HepG2 (cell line): ENCODE measurements around the gene CCDC97. TPM values are rescaled to one million over a fixed set of nuclear protein-coding genes. Genes with fewer than 3 reads are reported as not detected.

Source experiments
- ATAC-seq: fragments of 200-7000 bp; cut with Tn5 transposase; 3 replicates; pipeline ENCODE4 v1.9.1; 2020; ENCODE audit warnings: mild to moderate bottlenecking, moderate library complexity
- BruUV-seq: library from RNA; stranded (reverse); fragments of 400-500 nt; replicated peaks from 2 replicates; lab custom pipeline; 2021; lab: Mats Ljungman, UMichigan
- CTCF ChIA-PET: fragments of 300-600 bp; formaldehyde crosslinking; extraction: SDS; loops from one replicate; lab custom pipeline; 2021; ENCODE audit warnings: low total read pairs, inconsistent platforms, low intra/inter-chr PET ratio; lab: Yijun Ruan, JAX
- POLR2A ChIA-PET: fragments of 350-600 bp; sonication (Branson Sonifier 250); formaldehyde crosslinking; loops from one replicate; lab custom pipeline; 2020; ENCODE audit warnings: antibody characterized with exemption, inconsistent platforms; lab: Yijun Ruan, JAX
- DNase-seq: peaks from one replicate; pipeline ENCODE4 v3.0.0-alpha.2; 2015; ENCODE audit warnings: low spot score
- FAIRE-seq: peaks from 3 replicates; lab custom pipeline; 2011; peaks lifted over from hg19 to GRCh38; lab: Jason Lieb, UNC
- H2AFZ ChIP-seq: one replicate; pipeline ENCODE4 v1.6.1; 2011; ENCODE audit warnings: low read length, inconsistent platforms
- H3K27ac ChIP-seq: fragments of 300-600 bp; 3 replicates; pipeline ENCODE4 v1.8.0; 2011; ENCODE audit warnings: mixed run types, mild to moderate bottlenecking, mixed read lengths, low read length, inconsistent platforms; ENCODE audit not compliant: insufficient read depth; ENCODE audit errors: extremely low read length
- H3K27me3 ChIP-seq, 2 experiments: fragments of 200-600 bp in 1 of 2; 2 replicates in 1 of 2; 3 replicates in 1 of 2; pipeline versions ENCODE4 v1.6.0 to v1.8.0; 2011; ENCODE audit warnings: low read length in 2 of 2, mild to moderate bottlenecking in 2 of 2, moderate library complexity in 2 of 2, inconsistent platforms in 1 of 2; ENCODE audit not compliant: insufficient read depth in 2 of 2, control insufficient read depth in 1 of 2
- H3K36me3 ChIP-seq, 2 experiments: fragments of 200-600 bp in 1 of 2; replicated peaks in 1 of 2; 2 replicates in 1 of 2; 3 replicates in 1 of 2; pipeline versions ENCODE4 v1.5.1 to v1.8.0; 2011; ENCODE audit warnings: low read length in 2 of 2, inconsistent platforms in 1 of 2; ENCODE audit not compliant: insufficient read depth in 2 of 2, control insufficient read depth in 1 of 2
- H3K4me1 ChIP-seq: 2 replicates; pipeline ENCODE4 v1.5.1; 2012; ENCODE audit warnings: low read length, inconsistent platforms; ENCODE audit not compliant: insufficient read depth
- H3K4me2 ChIP-seq: 2 replicates; pipeline ENCODE4 v1.6.0; 2011; ENCODE audit warnings: low read depth, low read length, inconsistent platforms
- H3K4me3 ChIP-seq, 3 experiments: fragments of 200-600 bp in 1 of 3; sonication (generic), shearing (Covaris generic) in 1 of 3; replicated peaks in 1 of 3; 2 replicates each; pipeline ENCODE4 v1.5.1; 2011 to 2016; ENCODE audit warnings: low read length in 3 of 3, inconsistent platforms in 2 of 3, low read depth in 2 of 3, mild to moderate bottlenecking in 2 of 3, control low read depth in 1 of 3, mixed read lengths in 1 of 3; ENCODE audit not compliant: insufficient read depth in 1 of 3
- H3K79me2 ChIP-seq: one replicate; pipeline ENCODE4 v1.6.1; 2011; ENCODE audit warnings: low read length, inconsistent platforms; ENCODE audit not compliant: insufficient read depth
- H3K9ac ChIP-seq: 2 replicates; pipeline ENCODE4 v1.6.0; 2011; ENCODE audit warnings: mild to moderate bottlenecking, low read depth, low read length, inconsistent platforms; ENCODE audit not compliant: insufficient read depth
- H3K9me3 ChIP-seq: 2 replicates; pipeline ENCODE4 v1.5.1; 2012; ENCODE audit warnings: mild to moderate bottlenecking, low read length
- H4K20me1 ChIP-seq: 2 replicates; pipeline ENCODE4 v1.6.0; 2011; ENCODE audit warnings: inconsistent platforms, mild to moderate bottlenecking, low read length, moderate library complexity; ENCODE audit not compliant: insufficient read depth
- KDM2A ChIP-seq: sonication (generic); formaldehyde crosslinking; IDR thresholded peaks from 2 replicates; pipeline ENCODE4 v1.4.0; 2020; ENCODE audit warnings: low read depth, missing genetic modification reagents, borderline replicate concordance
- KLF11 ChIP-seq: IDR thresholded peaks from 2 replicates; pipeline ENCODE4 v1.6.1; 2016; ENCODE audit warnings: missing compliant biosample characterization
- NFRKB ChIP-seq: fragments of 450-650 bp; IDR thresholded peaks from 2 replicates; pipeline ENCODE4 v1.6.1; 2017
- TRIM24 ChIP-seq: sonication (generic); formaldehyde crosslinking; IDR thresholded peaks from 2 replicates; pipeline ENCODE4 v1.8.0; 2022; ENCODE audit warnings: mild to moderate bottlenecking, missing genetic modification reagents
- WGBS: methylation state at CpG from one replicate; pipeline ENCODE4 v1.1.6; 2017; ENCODE audit warnings: low lambda C conversion rate; 5-methylcytosine and 5-hydroxymethylcytosine counted together
- in situ Hi-C: cut with HindIII; loops from 2 replicates; pipeline ENCODE4 v1.10.0; 2017; ENCODE audit warnings: low pct_unique_long_range_greater_than_20kb; ENCODE audit not compliant: extremely low pct_ligation_motif_present
- intact Hi-C: fragments of 100-400 bp; cut with micrococcal nuclease; formaldehyde crosslinking; loops from one replicate; pipeline ENCODE4 v1.10.0; 2022; ENCODE audit not compliant: unreplicated experiment
- polyA plus RNA-seq, 8 experiments: library from polyadenylated mRNA; depleted of rRNA in 3 of 8; stranded (reverse) in 7 of 8; unstranded in 1 of 8; fragments of >200 nt; fragmentation: Illumina TruSeq in 4 of 8; extraction: Trizol in 4 of 8; gene quantifications; 2 replicates each; pipeline versions ENCODE4 v1.2.1 to v1.2.3, GENCODE V29; 2011 to 2016; ENCODE audit warnings: low read depth in 4 of 8, missing spikeins in 1 of 8, mixed read lengths in 1 of 8; ENCODE audit not compliant: insufficient read depth in 1 of 8
- total RNA-seq, 5 experiments: library from RNA; depleted of rRNA; stranded (reverse); fragments of >200 nt; fragmentation: Illumina TruSeq; extraction: Trizol; gene quantifications; 2 replicates each; pipeline ENCODE4 v1.2.3, GENCODE V29; 2016; ENCODE audit warnings: low read depth in 1 of 5
- TF ChIP-seq, protein P1 (sequence below), 2 experiments: sonication (generic) in 1 of 2; formaldehyde crosslinking in 1 of 2; IDR thresholded peaks; 2 replicates each; pipeline versions ENCODE4 v1.5.1 to v1.6.1; 2011 to 2020; ENCODE audit warnings: borderline replicate concordance in 1 of 2, low read depth in 1 of 2, low read length in 1 of 2, mild to moderate bottlenecking in 1 of 2, missing genetic modification reagents in 1 of 2, moderate library complexity in 1 of 2
- TF ChIP-seq, protein P2 (sequence below): sonication (generic); formaldehyde crosslinking; IDR thresholded peaks from 2 replicates; pipeline ENCODE4 v1.4.0; 2020; ENCODE audit warnings: missing genetic modification reagents, mild to moderate bottlenecking, borderline replicate concordance
- TF ChIP-seq, protein P3 (sequence below): IDR thresholded peaks from 2 replicates; pipeline ENCODE4 v1.6.1; 2016; ENCODE audit warnings: mild to moderate bottlenecking, missing biosample characterization, missing genetic modification reagents
- TF ChIP-seq, protein P4 (sequence below): sonication (generic); formaldehyde crosslinking; IDR thresholded peaks from 2 replicates; pipeline ENCODE4 v1.5.1; 2020; ENCODE audit warnings: mild to moderate bottlenecking, missing genetic modification reagents, borderline replicate concordance
- TF ChIP-seq, protein P5 (sequence below): sonication (generic); formaldehyde crosslinking; IDR thresholded peaks from 2 replicates; pipeline ENCODE4 v1.4.0; 2020; ENCODE audit warnings: mild to moderate bottlenecking, missing genetic modification reagents

CCDC97 gene
- total and polyA plus RNA-seq, 2 of the 13 experiments (the other 11 are each of a cell fraction or from before 2014, with no cell fraction given): 6.2 to 7.3 TPM

DNA sequence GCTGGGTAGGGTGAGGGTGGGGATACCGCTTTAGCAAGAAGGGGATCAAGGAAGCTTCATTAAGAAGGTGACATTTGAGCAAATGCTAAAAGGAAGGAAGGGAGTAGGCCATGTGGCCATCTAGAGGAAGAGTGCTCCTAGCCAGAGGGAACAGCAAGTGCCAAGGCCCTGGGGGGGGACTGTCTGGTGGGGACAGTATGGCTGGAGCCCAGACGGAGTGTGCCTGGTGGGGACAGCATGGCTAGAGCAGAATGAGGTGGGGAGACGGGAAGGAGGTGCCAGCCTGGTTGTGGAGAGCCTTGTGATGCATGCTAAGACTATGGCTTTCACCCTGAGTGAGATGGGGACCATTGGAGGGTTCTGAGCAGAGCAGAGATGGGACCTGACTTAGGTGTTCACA is 45.8 kb downstream of the CCDC97 start (continued):
- TF ChIP-seq, protein P1, sequence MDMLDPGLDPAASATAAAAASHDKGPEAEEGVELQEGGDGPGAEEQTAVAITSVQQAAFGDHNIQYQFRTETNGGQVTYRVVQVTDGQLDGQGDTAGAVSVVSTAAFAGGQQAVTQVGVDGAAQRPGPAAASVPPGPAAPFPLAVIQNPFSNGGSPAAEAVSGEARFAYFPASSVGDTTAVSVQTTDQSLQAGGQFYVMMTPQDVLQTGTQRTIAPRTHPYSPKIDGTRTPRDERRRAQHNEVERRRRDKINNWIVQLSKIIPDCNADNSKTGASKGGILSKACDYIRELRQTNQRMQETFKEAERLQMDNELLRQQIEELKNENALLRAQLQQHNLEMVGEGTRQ (IDR thresholded peaks at IDR 0.05; ENCODE audit: low read depth, low read length): no peak
- TF ChIP-seq, protein P1 (CRISPR knock-in tag; IDR thresholded peaks at IDR 0.05; ENCODE audit: borderline replicate concordance): no peak

DNA sequence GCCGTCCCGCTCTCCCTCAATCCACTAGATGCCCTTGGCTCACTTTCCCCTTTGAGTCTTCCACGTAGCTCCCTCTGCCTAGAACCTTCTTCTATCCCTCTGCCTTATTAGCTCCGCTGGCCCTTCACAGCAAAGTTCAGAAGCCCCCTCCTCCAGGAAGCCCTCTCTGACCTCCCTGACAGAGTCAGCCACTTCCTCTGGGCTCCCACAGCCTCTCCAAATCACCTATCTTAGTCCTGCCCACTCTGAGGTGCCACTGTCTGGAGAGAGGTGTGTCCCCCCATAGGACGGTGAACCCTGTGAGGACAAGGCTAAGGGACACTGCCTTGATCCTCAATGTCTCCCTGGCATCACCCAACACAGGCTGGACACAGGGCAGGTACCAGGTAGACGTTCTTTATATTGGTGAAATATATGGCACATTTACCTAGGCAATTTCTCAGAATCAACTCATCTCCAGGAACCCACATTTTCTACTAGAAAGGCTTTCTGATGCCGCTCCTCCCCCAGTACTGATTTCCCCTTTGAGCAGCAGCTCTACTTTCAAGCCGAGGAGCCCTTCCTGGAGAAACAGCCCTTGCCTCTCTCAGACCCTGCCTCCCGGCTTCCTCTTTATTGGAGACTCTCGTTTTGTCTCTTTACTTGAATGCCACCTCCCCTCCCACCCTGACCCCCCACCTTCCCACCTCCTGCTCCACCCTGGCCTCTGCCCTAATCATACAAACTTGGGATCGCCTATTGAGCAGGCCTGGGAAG is 47.2 kb downstream of the CCDC97 start:
- no peaks in the 10 kb centered on the region; a peak in 2 of 5 replicates for H3K27me3 ChIP-seq
- CTCF ChIA-PET: no interaction called here
- H3K9ac ChIP-seq: no peak overlapping the region
- no peak for DNase-seq
- in situ Hi-C loops: no loop called here
- intact Hi-C loops: no loop called here
- no peaks in the 10 kb centered on the region for H4K20me1 ChIP-seq
- H3K4me3 ChIP-seq: no peak overlapping the region
- 95% methylated on average over 10 of the region's 11 CpGs for WGBS
- FAIRE-seq: no peak
- no peak overlapping the region for H2AFZ ChIP-seq
- H3K36me3 ChIP-seq: no peaks in the 10 kb centered on the region
- H3K79me2 ChIP-seq: peaks cover 10% of the 10 kb centered on the region
- no peak for ATAC-seq
- BruUV-seq: no TSS peak
- H3K9me3 ChIP-seq: no peaks in the 10 kb centered on the region
- H3K4me2 ChIP-seq: no peak overlapping the region
- POLR2A ChIA-PET: no interaction called here
- no peak overlapping the region for H3K27ac ChIP-seq
- peaks cover 9% of the 10 kb centered on the region for H3K4me1 ChIP-seq
- TF ChIP-seq, protein P2, sequence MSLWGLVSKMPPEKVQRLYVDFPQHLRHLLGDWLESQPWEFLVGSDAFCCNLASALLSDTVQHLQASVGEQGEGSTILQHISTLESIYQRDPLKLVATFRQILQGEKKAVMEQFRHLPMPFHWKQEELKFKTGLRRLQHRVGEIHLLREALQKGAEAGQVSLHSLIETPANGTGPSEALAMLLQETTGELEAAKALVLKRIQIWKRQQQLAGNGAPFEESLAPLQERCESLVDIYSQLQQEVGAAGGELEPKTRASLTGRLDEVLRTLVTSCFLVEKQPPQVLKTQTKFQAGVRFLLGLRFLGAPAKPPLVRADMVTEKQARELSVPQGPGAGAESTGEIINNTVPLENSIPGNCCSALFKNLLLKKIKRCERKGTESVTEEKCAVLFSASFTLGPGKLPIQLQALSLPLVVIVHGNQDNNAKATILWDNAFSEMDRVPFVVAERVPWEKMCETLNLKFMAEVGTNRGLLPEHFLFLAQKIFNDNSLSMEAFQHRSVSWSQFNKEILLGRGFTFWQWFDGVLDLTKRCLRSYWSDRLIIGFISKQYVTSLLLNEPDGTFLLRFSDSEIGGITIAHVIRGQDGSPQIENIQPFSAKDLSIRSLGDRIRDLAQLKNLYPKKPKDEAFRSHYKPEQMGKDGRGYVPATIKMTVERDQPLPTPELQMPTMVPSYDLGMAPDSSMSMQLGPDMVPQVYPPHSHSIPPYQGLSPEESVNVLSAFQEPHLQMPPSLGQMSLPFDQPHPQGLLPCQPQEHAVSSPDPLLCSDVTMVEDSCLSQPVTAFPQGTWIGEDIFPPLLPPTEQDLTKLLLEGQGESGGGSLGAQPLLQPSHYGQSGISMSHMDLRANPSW (CRISPR knock-in tag): no peak
- TF ChIP-seq KDM2A (no peak), NFRKB (no peak), TRIM24 (CRISPR knock-in tag) (no peak), KLF11 (CRISPR knock-in tag) (no peak)
- TF ChIP-seq, protein P3, sequence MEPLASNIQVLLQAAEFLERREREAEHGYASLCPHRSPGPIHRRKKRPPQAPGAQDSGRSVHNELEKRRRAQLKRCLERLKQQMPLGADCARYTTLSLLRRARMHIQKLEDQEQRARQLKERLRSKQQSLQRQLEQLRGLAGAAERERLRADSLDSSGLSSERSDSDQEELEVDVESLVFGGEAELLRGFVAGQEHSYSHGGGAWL (CRISPR knock-in tag): no peak
- TF ChIP-seq, protein P4, sequence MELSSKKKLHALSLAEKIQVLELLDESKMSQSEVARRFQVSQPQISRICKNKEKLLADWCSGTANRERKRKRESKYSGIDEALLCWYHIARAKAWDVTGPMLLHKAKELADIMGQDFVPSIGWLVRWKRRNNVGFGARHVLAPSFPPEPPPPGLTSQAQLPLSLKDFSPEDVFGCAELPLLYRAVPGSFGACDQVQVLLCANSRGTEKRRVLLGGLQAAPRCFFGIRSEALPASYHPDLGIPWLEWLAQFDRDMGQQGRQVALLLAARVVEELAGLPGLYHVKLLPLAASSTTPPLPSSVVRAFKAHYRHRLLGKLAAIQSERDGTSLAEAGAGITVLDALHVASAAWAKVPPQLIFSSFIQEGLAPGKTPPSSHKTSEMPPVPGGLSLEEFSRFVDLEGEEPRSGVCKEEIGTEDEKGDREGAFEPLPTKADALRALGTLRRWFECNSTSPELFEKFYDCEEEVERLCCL (CRISPR knock-in tag): no peak
- TF ChIP-seq, protein P5, sequence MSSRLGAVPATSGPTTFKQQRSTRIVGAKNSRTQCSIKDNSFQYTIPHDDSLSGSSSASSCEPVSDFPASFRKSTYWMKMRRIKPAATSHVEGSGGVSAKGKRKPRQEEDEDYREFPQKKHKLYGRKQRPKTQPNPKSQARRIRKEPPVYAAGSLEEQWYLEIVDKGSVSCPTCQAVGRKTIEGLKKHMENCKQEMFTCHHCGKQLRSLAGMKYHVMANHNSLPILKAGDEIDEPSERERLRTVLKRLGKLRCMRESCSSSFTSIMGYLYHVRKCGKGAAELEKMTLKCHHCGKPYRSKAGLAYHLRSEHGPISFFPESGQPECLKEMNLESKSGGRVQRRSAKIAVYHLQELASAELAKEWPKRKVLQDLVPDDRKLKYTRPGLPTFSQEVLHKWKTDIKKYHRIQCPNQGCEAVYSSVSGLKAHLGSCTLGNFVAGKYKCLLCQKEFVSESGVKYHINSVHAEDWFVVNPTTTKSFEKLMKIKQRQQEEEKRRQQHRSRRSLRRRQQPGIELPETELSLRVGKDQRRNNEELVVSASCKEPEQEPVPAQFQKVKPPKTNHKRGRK: no peak
